K562 (cell line): ENCODE results near the gene TXNL4A. TPM values are rescaled to one million over a fixed set of nuclear protein-coding genes. Genes with fewer than 3 reads are reported as not detected.

Experiments
- ATAC-seq: fragments of 200-7000 bp; cut with Tn5 transposase; 3 replicates; pipeline ENCODE4 v1.9.1; 2020; ENCODE audit warnings: moderate library complexity
- BruUV-seq: library from RNA; stranded (reverse); fragments of 400-500 nt; replicated peaks from 2 replicates; lab custom pipeline; 2021; lab: Mats Ljungman, UMichigan
- CTCF ChIA-PET: fragments of 300-600 bp; formaldehyde crosslinking; extraction: SDS; loops from one replicate; lab custom pipeline; 2021; ENCODE audit warnings: low intra/inter-chr PET ratio; lab: Yijun Ruan, JAX
- POLR2A ChIA-PET: fragments of 300-600, 350-650 bp; sonication (Branson Sonifier 250); formaldehyde crosslinking; extraction: SDS; loops from one replicate; lab custom pipeline; 2021; ENCODE audit warnings: antibody characterized with exemption, inconsistent platforms; lab: Yijun Ruan, JAX
- DNase-seq, 4 experiments: peaks; one replicate each; pipeline versions ENCODE4 v3.0.0 to v3.0.0-alpha.2; 2011 to 2018; ENCODE audit warnings: low spot score in 3 of 4, mixed read lengths in 3 of 4; ENCODE audit errors: extremely low read depth in 1 of 4
- FAIRE-seq: peaks from 2 replicates; lab custom pipeline; 2011; peaks lifted over from hg19 to GRCh38; lab: Jason Lieb, UNC
- H2AFZ ChIP-seq: 2 replicates; pipeline ENCODE4 v1.6.0; 2011; ENCODE audit warnings: low read depth, low read length, control low read depth, inconsistent platforms
- H3K27ac ChIP-seq: fragments of 200-600 bp; 3 replicates; pipeline ENCODE4 v1.8.0; 2011; ENCODE audit warnings: low read depth, mild to moderate bottlenecking, control low read depth, inconsistent platforms, low read length, moderate library complexity, mixed read lengths; ENCODE audit errors: extremely low read depth
- H3K27me3 ChIP-seq, 2 experiments: fragments of 300-600 bp in 1 of 2; 2 replicates in 1 of 2; 3 replicates in 1 of 2; pipeline versions ENCODE4 v1.6.0 to v1.8.0; 2011; ENCODE audit warnings: inconsistent platforms in 2 of 2, low read length in 2 of 2, mild to moderate bottlenecking in 1 of 2, mixed read lengths in 1 of 2, moderate library complexity in 1 of 2; ENCODE audit not compliant: control insufficient read depth in 2 of 2, insufficient read depth in 2 of 2
- H3K36me3 ChIP-seq: fragments of 300-600 bp; 3 replicates; pipeline ENCODE4 v1.8.0; 2011; ENCODE audit warnings: mild to moderate bottlenecking, low read length, inconsistent platforms; ENCODE audit not compliant: control insufficient read depth, insufficient read depth
- H3K4me1 ChIP-seq, 2 experiments: fragments of 200-600 bp in 1 of 2; replicated peaks in 1 of 2; 2 replicates in 1 of 2; 3 replicates in 1 of 2; pipeline versions ENCODE4 v1.5.1 to v1.8.0; 2011; ENCODE audit warnings: inconsistent platforms in 2 of 2, low read length in 2 of 2, mild to moderate bottlenecking in 1 of 2, mixed read lengths in 1 of 2, moderate library complexity in 1 of 2; ENCODE audit not compliant: control insufficient read depth in 2 of 2, insufficient read depth in 2 of 2
- H3K4me2 ChIP-seq: 2 replicates; pipeline ENCODE4 v1.6.1; 2011; ENCODE audit warnings: low read length, control low read depth, inconsistent platforms, mixed read lengths; ENCODE audit not compliant: insufficient read depth
- H3K4me3 ChIP-seq: fragments of 200-600 bp; sonication (generic), shearing (Covaris generic); 2 replicates; pipeline ENCODE4 v1.5.1; 2016; ENCODE audit warnings: control low read depth, inconsistent platforms
- H3K79me2 ChIP-seq: fragments of 200-600 bp; 3 replicates; pipeline ENCODE4 v1.8.0; 2011; ENCODE audit warnings: low read length, inconsistent platforms; ENCODE audit not compliant: control insufficient read depth, insufficient read depth
- H3K9ac ChIP-seq, 2 experiments: 2 replicates each; pipeline versions ENCODE4 v1.6.0 to v1.6.1; 2011; ENCODE audit warnings: low read depth in 2 of 2, low read length in 2 of 2, control low read depth in 1 of 2, inconsistent platforms in 1 of 2, mild to moderate bottlenecking in 1 of 2, mixed read lengths in 1 of 2; ENCODE audit not compliant: insufficient read depth in 1 of 2
- H3K9me1 ChIP-seq: one replicate; pipeline ENCODE4 v1.6.0; 2011; ENCODE audit warnings: inconsistent platforms, mild to moderate bottlenecking, low read length, moderate library complexity; ENCODE audit not compliant: control insufficient read depth, insufficient read depth
- H3K9me3 ChIP-seq: replicated peaks from 2 replicates; pipeline ENCODE4 v1.5.1; 2011; ENCODE audit warnings: low read depth, low read length, inconsistent platforms; ENCODE audit not compliant: control insufficient read depth, insufficient read depth
- H4K20me1 ChIP-seq: replicated peaks from 2 replicates; pipeline ENCODE4 v1.6.1; 2011; ENCODE audit warnings: low read length, inconsistent platforms, mixed read lengths; ENCODE audit not compliant: control insufficient read depth, insufficient read depth
- ATF1 ChIP-seq, 2 experiments: fragments of 450-650 bp in 1 of 2; IDR thresholded peaks; 2 replicates each; pipeline ENCODE4 v1.6.1; 2016; ENCODE audit warnings: missing compliant biosample characterization in 1 of 2, missing genetic modification characterization in 1 of 2
- ESRRA ChIP-seq: fragments of 450-650 bp; IDR thresholded peaks from 2 replicates; pipeline ENCODE4 v1.6.1; 2014; ENCODE audit warnings: low read depth, mild to moderate bottlenecking, moderate library complexity, borderline replicate concordance
- ZNF165 ChIP-seq: fragments of 250-450 bp; sonication (Bioruptor Pico); IDR thresholded peaks from 2 replicates; pipeline ENCODE4 v1.4.0; 2020; ENCODE audit warnings: borderline replicate concordance
- ZNF282 ChIP-seq: sonication (generic); formaldehyde crosslinking; IDR thresholded peaks from 2 replicates; pipeline ENCODE4 v1.8.1; 2023; ENCODE audit warnings: missing genetic modification reagents
- ZSCAN32 ChIP-seq: fragments of 450-650 bp; formaldehyde crosslinking; IDR thresholded peaks from 2 replicates; pipeline ENCODE4 v1.4.0; 2020; ENCODE audit warnings: mild to moderate bottlenecking, moderate library complexity
- WGBS: fragments of 100-300 bp; shearing (Covaris generic); methylation state at CpG from one replicate; pipeline ENCODE4 v1.1.6; 2016; ENCODE audit warnings: low coverage, mixed read lengths; ENCODE audit not compliant: insufficient coverage; ENCODE audit errors: missing lambda C conversion rate; 5-methylcytosine and 5-hydroxymethylcytosine counted together
- in situ Hi-C: fragments of 300-500 bp; cut with MboI; formaldehyde crosslinking; loops from 4 replicates; pipeline ENCODE4 v1.15.0; 2018; ENCODE audit warnings: inconsistent platforms, mixed read lengths
- intact Hi-C: fragments of 100-400 bp; cut with micrococcal nuclease; formaldehyde crosslinking; loops from 2 replicates; pipeline ENCODE4 v1.14.2; 2022
- polyA plus RNA-seq, 8 experiments: library from polyadenylated mRNA; depleted of rRNA in 4 of 8; stranded (reverse) in 5 of 8; unstranded in 3 of 8; fragments of >200 nt; fragmentation: Nextera tagmentation in 2 of 8; fragmentation: Illumina TruSeq in 1 of 8; extraction: Ambion mirVana in 2 of 8; extraction: Trizol in 1 of 8; gene quantifications; 2 replicates each; pipeline versions ENCODE4 v1.2.1 to v1.2.3, GENCODE V29; 2011 to 2014; ENCODE audit warnings: inconsistent platforms in 1 of 8, missing spikeins in 1 of 8
- total RNA-seq, 7 experiments: library from RNA; depleted of rRNA in 6 of 7; stranded (reverse); fragments of >200 nt in 6 of 7; fragmentation: Illumina TruSeq in 2 of 7; extraction: Trizol in 2 of 7; gene quantifications; 2 replicates each; pipeline versions ENCODE4 v1.2.1 to v1.2.3, GENCODE V29; 2011 to 2021; ENCODE audit warnings: low replicate concordance in 1 of 7
- TF ChIP-seq, protein P1 (sequence below): fragments of 200-600 bp; sonication (generic); IDR thresholded peaks from one replicate; pipeline ENCODE4 v1.6.1; 2012; ENCODE audit warnings: mild to moderate bottlenecking, low read depth, low read length, inconsistent platforms

Gene TXNL4A
- total and polyA plus RNA-seq, 9 of the 15 experiments (the other 6 are each of a cell fraction or from before 2014, with no cell fraction given): 27.0 to 132 (median 87.5) TPM

DNA sequence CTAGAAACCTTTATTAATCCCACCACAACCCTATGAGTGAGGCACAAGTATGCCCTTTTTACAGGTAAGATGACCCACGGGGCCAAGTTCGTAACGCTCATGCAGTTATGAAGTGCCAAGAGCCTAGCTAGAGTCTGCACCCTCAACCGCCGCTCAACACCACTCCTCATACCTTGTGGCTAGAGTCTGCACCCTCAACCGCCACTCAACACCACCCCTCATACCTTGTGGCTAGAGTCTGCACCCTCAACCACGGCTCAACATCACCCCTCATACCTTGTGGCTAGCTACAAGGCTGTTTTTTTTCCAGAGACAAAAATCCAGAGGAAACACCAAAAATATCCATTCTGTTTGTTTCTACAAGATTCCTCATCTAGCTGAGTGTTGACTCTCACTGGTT, 4.6 kb downstream of the TXNL4A start:
- DNase-seq: no peak
- ChIA-PET POLR2A (interaction anchor here (0.6 kb wide), 2 partner anchors 17 to 145 kb away, joined by 3 to 6 read pairs; no protein-coding TSS in a partner anchor), CTCF (no interaction called here)
- no peak for ATAC-seq
- no TSS peak for BruUV-seq
- H3K27ac ChIP-seq: no peak overlapping the region
- peaks cover 17 to 22% of the 10 kb centered on the region in 2 experiments; a peak in 4 of 5 replicates for H3K4me1 ChIP-seq
- peaks cover 7% of the 10 kb centered on the region for H3K9me1 ChIP-seq
- no peak overlapping the region for H2AFZ ChIP-seq
- WGBS: 96% methylated on average over 5 of the region's 7 CpGs
- intact Hi-C loops (no loop called here), in situ Hi-C loops (no loop called here)
- no peak overlapping the region for H3K4me2 ChIP-seq
- FAIRE-seq: no peak
- no peaks in the 10 kb centered on the region for H3K9me3 ChIP-seq
- H3K79me2 ChIP-seq: peaks cover 100% of the 10 kb centered on the region
- no peaks in the 10 kb centered on the region for H3K27me3 ChIP-seq
- H4K20me1 ChIP-seq: peaks cover 28% of the 10 kb centered on the region
- no peak overlapping the region for H3K4me3 ChIP-seq
- no peak overlapping the region for H3K9ac ChIP-seq
- TF ChIP-seq ESRRA: no peak
- TF ChIP-seq, protein P1, sequence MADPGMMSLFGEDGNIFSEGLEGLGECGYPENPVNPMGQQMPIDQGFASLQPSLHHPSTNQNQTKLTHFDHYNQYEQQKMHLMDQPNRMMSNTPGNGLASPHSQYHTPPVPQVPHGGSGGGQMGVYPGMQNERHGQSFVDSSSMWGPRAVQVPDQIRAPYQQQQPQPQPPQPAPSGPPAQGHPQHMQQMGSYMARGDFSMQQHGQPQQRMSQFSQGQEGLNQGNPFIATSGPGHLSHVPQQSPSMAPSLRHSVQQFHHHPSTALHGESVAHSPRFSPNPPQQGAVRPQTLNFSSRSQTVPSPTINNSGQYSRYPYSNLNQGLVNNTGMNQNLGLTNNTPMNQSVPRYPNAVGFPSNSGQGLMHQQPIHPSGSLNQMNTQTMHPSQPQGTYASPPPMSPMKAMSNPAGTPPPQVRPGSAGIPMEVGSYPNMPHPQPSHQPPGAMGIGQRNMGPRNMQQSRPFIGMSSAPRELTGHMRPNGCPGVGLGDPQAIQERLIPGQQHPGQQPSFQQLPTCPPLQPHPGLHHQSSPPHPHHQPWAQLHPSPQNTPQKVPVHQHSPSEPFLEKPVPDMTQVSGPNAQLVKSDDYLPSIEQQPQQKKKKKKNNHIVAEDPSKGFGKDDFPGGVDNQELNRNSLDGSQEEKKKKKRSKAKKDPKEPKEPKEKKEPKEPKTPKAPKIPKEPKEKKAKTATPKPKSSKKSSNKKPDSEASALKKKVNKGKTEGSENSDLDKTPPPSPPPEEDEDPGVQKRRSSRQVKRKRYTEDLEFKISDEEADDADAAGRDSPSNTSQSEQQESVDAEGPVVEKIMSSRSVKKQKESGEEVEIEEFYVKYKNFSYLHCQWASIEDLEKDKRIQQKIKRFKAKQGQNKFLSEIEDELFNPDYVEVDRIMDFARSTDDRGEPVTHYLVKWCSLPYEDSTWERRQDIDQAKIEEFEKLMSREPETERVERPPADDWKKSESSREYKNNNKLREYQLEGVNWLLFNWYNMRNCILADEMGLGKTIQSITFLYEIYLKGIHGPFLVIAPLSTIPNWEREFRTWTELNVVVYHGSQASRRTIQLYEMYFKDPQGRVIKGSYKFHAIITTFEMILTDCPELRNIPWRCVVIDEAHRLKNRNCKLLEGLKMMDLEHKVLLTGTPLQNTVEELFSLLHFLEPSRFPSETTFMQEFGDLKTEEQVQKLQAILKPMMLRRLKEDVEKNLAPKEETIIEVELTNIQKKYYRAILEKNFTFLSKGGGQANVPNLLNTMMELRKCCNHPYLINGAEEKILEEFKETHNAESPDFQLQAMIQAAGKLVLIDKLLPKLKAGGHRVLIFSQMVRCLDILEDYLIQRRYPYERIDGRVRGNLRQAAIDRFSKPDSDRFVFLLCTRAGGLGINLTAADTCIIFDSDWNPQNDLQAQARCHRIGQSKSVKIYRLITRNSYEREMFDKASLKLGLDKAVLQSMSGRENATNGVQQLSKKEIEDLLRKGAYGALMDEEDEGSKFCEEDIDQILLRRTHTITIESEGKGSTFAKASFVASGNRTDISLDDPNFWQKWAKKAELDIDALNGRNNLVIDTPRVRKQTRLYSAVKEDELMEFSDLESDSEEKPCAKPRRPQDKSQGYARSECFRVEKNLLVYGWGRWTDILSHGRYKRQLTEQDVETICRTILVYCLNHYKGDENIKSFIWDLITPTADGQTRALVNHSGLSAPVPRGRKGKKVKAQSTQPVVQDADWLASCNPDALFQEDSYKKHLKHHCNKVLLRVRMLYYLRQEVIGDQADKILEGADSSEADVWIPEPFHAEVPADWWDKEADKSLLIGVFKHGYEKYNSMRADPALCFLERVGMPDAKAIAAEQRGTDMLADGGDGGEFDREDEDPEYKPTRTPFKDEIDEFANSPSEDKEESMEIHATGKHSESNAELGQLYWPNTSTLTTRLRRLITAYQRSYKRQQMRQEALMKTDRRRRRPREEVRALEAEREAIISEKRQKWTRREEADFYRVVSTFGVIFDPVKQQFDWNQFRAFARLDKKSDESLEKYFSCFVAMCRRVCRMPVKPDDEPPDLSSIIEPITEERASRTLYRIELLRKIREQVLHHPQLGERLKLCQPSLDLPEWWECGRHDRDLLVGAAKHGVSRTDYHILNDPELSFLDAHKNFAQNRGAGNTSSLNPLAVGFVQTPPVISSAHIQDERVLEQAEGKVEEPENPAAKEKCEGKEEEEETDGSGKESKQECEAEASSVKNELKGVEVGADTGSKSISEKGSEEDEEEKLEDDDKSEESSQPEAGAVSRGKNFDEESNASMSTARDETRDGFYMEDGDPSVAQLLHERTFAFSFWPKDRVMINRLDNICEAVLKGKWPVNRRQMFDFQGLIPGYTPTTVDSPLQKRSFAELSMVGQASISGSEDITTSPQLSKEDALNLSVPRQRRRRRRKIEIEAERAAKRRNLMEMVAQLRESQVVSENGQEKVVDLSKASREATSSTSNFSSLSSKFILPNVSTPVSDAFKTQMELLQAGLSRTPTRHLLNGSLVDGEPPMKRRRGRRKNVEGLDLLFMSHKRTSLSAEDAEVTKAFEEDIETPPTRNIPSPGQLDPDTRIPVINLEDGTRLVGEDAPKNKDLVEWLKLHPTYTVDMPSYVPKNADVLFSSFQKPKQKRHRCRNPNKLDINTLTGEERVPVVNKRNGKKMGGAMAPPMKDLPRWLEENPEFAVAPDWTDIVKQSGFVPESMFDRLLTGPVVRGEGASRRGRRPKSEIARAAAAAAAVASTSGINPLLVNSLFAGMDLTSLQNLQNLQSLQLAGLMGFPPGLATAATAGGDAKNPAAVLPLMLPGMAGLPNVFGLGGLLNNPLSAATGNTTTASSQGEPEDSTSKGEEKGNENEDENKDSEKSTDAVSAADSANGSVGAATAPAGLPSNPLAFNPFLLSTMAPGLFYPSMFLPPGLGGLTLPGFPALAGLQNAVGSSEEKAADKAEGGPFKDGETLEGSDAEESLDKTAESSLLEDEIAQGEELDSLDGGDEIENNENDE: no peak
- TF ChIP-seq ZNF165 (CRISPR knock-in tag): no peak
- no peak for TF ChIP-seq ZNF282 (CRISPR knock-in tag)
- no peak for TF ChIP-seq ATF1 (CRISPR knock-in tag; IDR thresholded peaks at IDR 0.05)
- no peak for TF ChIP-seq ATF1 (tag; IDR thresholded peaks at IDR 0.05)
- TF ChIP-seq ZSCAN32 (CRISPR knock-in tag): no peak
- H3K36me3 ChIP-seq: peaks cover 62% of the 10 kb centered on the region
